ENCODE measurements around the gene MRGPRD.

MRGPRD gene

DNA sequence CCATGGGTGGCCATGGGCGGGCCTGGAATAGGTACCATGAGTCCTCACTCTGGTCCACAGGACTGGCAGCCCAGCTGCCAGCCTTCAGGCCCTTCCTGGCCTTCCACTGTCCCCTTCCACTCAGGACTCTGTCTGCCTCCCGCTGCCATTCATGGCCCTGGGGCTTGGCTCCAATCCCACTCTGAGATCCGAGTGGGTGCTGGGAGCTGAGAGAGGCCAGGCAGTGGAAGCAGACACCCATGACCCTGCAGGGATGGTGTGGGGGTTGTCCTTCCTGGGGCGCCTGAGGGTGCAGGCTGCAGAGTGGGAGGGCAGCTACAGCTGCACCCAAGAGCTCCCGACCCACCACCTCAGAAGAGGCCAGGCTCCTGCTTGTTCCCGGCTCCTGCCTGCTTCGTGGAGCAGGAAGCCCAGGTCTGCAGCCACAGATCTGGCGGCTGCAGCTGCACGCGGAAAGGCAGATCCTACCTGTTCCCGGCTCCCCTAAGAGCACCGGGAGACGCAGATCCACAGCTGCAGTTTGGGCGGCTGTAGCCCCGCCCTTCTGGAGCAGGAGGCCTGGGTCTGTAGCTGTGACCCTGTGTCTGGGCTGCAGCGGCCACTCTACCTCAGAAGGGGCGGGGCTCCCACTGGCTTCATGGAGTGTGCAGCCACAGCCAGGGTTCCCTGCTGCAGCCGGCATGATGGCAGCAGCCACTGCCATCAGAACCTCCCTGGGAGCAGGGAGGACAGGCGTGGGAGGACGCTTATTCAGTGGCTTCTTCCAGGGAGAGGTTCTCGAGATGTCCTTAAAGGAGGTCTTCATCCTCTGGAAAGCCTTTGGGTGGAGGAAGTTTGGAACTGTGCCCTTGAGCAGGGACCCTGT is 49.6 kb downstream of the MRGPRD start:
- DNase-seq, result no peak
